ENCODE data around the gene SOX8.
"Not testable (repeated sequence)": the region's sequence is repeated elsewhere in the genome, so short reads cannot be mapped to it uniquely, and the experiment has no call there.

Gene SOX8

DNA sequence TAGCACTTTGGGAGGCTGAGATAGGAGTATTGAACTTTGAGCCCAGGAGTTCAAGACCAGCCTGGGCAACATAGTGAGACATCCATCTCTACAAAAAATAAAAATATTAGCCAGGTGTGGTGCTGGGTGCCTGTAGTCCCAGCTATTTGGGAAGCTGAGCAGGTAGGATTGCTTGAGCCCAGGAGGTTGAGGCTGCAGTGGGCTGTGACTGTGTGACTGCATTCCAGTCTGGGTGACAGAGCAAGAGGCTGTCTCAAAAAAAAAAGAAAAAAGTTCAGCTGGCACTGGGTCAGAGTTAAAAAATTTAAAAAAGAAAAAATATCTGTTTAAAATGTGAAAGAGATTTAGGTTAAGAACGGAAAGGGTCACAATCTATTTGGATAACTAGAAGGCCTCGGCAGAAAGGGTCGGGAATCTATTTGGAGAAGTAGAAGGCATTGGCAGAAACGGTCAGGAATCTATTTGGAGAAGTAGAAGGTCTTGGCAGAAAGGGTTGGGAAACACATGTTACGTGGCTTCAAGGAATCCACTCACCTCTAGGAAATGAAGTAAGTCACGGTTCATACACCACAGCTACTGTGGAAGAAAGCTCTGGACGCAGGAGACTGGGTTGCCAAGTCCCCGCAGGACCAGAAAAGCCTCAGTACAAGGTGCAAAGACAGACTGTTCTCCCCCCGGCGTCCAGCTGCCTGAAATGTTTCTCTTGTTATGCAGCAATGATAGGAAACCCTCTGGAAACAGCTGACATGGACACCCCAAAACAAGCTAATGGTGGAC, 36.1 kb upstream of the SOX8 start:
- Histone ChIP-seq H3K36me3 (ENCODE audit: insufficient read depth, low read length) (peaks cover 3% of the 10 kb centered on the region), H3K4me3 (ENCODE audit: low read length) (no peak overlapping the region), H2AFZ (ENCODE audit: low read depth, low read length) (no peak overlapping the region)

DNA sequence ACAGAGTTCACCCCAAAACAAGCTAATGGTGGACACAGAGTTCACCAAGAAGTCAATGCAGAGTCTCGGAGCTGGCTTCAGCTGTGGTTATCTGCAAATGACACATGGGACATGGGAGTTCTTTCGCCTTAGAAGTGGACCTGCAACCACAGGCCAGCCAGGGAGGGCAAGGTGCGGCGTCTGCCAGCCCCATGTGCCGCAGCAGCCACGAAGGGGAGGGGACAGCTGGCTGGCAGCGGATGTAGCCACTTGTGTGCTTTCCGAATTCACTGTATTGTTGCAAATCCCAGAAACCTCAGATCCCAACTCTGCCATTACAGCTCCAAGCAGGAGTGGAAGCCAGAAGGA, 35.5 kb upstream of the SOX8 start:
- no peak overlapping the region for H3K4me3 ChIP-seq (ENCODE audit: low read length)

More for the DNA sequence above, 36.1 kb upstream of the SOX8 start:
- no peaks in the 10 kb centered on the region for H3K27me3 ChIP-seq (ENCODE audit: insufficient read depth, low read length)
- H3K9me3 ChIP-seq (ENCODE audit: low read length): peaks cover 28% of the 10 kb centered on the region
- no peaks in the 10 kb centered on the region for H3K4me1 ChIP-seq (ENCODE audit: insufficient read depth, low read length)

DNA sequence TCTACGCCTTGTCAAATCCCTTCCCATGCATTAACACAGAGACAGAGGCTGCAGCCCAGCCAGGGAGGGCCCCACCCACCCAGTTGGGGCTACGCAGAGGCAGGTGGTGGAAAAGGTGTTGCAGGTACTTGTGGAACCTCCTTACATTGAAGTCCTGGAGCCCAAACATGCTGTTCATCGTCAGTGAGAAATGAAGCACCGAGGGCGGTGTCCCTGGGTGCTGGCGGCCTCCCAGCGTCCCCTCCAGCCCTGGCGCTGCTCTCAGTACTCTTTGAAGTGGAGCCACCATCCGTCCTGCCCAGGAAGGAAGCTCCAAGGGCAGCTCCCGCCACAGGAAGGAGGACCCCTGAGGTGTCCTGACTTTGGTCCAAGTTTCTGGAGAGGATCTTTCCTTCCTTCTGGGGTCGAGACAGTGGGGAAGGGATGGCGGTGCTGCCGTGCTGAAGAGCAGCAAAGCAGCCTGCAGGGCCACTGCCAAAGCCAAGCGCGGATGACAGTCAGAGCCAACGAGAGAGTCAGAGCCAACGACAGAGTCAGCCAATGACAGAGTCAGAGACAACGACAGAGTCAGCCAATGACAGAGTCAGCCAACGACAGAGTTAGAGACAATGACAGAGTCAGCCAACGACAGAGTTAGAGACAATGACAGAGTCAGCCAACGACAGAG, 34.2 kb upstream of the SOX8 start:
- peaks cover 20% of the 10 kb centered on the region for H3K9me3 ChIP-seq (ENCODE audit: low read length)
- H2AFZ ChIP-seq (ENCODE audit: low read depth, low read length): no peak overlapping the region
- H3K4me1 ChIP-seq (ENCODE audit: insufficient read depth, low read length): no peaks in the 10 kb centered on the region
- no peaks in the 10 kb centered on the region for H3K27me3 ChIP-seq (ENCODE audit: insufficient read depth, low read length)
- H3K4me3 ChIP-seq (ENCODE audit: low read length): no peak overlapping the region
- peaks cover 3% of the 10 kb centered on the region for H3K36me3 ChIP-seq (ENCODE audit: insufficient read depth, low read length)

More for the DNA sequence above, 35.5 kb upstream of the SOX8 start:
- peaks cover 26% of the 10 kb centered on the region for H3K9me3 ChIP-seq (ENCODE audit: low read length)
- H3K4me1 ChIP-seq (ENCODE audit: insufficient read depth, low read length): no peaks in the 10 kb centered on the region
- H2AFZ ChIP-seq (ENCODE audit: low read depth, low read length): no peak overlapping the region
- no peaks in the 10 kb centered on the region for H3K27me3 ChIP-seq (ENCODE audit: insufficient read depth, low read length)
- peaks cover 3% of the 10 kb centered on the region for H3K36me3 ChIP-seq (ENCODE audit: insufficient read depth, low read length)

DNA sequence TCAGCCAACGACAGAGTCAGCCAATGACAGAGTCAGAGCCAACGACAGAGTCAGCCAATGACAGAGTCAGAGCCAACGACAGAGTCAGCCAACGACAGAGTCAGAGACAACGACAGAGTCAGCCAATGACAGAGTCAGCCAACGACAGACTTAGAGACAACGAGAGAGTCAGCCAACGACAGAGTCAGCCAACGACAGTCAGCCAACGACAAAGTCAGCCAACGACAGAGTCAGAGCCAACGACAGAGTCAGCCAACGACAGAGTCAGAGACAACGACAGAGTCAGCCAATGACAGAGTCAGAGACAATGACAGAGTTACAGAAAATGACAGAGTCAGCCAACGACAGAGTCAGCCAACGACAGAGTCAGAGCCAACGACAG, 33.7 kb upstream of the SOX8 start:
- H2AFZ ChIP-seq (ENCODE audit: low read depth, low read length); H3K36me3 ChIP-seq (ENCODE audit: insufficient read depth, low read length); H3K4me1 ChIP-seq (ENCODE audit: insufficient read depth, low read length); H3K4me3 ChIP-seq (ENCODE audit: low read length); H3K27me3 ChIP-seq (ENCODE audit: insufficient read depth, low read length): not testable (repeated sequence)
- H3K9me3 ChIP-seq (ENCODE audit: low read length): peaks cover 17% of the 10 kb centered on the region

DNA sequence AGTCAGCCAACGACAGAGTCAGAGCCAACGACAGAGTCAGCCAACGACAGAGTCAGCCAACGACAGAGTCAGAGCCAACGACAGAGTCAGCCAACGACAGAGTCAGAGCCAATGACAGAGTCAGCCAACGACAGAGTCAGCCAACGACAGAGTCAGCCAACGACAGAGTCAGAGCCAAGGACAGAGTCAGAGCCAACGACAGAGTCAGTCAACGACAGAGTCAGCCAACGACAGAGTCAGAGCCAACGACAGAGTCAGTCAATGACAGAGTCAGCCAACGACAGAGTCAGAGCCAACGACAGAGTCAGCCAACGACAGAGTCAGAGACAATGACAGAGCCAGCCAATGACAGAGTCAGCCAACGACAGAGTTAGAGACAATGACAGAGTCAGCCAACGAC, 32.8 kb upstream of the SOX8 start:
- not testable (repeated sequence) for H3K27me3 ChIP-seq (ENCODE audit: insufficient read depth, low read length); H3K4me1 ChIP-seq (ENCODE audit: insufficient read depth, low read length); H3K4me3 ChIP-seq (ENCODE audit: low read length); H2AFZ ChIP-seq (ENCODE audit: low read depth, low read length); H3K36me3 ChIP-seq (ENCODE audit: insufficient read depth, low read length)
- H3K9me3 ChIP-seq (ENCODE audit: low read length): peaks cover 16% of the 10 kb centered on the region

DNA sequence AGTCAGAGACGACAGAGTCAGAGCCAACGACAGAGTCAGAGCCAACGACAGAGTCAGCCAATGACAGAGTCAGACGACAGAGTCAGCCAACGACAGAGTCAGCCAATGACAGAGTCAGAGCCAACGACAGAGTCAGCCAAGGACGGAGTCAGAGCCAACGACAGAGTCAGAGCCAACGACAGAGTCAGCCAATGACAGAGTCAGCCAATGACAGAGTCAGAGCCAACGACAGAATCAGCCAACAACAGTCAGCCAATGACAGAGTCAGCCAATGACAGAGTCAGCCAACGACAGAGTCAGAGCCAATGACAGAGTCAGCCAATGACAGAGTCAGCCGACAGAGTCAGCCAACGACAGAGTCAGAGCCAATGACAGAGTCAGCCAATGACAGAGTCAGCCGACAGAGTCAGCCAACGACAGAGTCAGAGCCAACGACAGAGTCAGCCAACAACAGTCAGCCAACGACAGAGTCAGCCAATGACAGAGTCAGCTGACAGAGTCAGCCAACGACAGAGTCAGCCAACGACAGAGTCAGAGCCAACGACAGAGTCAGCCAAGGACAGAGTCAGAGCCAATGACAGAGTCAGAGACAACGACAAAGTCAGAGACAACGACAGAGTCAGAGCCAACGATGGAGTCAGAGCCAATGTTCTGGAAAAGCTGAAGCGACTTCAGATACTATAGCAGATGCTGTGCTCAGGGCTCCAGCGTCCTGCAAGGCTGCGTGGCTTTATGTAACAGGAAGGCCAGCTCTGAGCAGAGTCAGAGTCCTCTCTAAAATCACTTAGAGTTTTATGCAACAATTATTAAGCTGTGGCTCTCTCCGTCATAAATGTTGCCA, 30.6 kb upstream of the SOX8 start:
- not testable (repeated sequence) for H2AFZ ChIP-seq (ENCODE audit: low read depth, low read length); H3K9me3 ChIP-seq (ENCODE audit: low read length); H3K4me1 ChIP-seq (ENCODE audit: insufficient read depth, low read length); H3K4me3 ChIP-seq (ENCODE audit: low read length); H3K27me3 ChIP-seq (ENCODE audit: insufficient read depth, low read length); H3K36me3 ChIP-seq (ENCODE audit: insufficient read depth, low read length)

DNA sequence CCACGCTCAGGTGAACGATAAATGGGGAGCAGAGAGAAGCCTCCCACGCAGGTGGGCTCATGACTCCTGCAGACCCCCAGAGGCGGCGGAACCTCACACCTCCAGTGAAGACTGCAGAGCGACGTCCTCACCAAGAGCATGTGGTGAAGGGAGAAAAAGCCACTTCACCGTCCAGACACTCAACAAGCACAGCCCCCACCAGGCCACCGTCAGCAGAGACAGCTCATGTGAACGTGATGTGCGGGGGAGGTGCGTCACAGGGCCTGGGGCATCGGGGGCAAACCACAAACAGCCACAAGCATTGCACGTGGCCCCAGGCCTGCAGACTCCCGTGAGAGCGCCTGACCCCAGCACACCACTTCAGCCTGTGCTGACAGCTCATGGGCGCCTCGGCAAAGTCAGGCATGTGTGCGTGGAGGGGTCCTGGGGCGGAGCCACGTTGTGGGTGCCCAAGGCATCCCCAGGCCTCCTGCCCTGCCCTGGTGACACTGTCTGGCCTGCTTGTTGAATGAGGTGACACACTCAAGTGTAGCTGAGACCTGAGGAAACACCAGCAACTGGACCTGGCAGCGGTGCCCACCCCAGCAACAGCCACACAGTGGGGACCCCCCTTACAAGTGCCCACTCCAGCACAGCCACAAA, 29.8 kb upstream of the SOX8 start:
- Histone ChIP-seq H2AFZ (ENCODE audit: low read depth, low read length) (no peak overlapping the region), H3K4me3 (ENCODE audit: low read length) (no peak overlapping the region), H3K4me1 (ENCODE audit: insufficient read depth, low read length) (no peaks in the 10 kb centered on the region), H3K27me3 (ENCODE audit: insufficient read depth, low read length) (no peaks in the 10 kb centered on the region), H3K9me3 (ENCODE audit: low read length) (no peaks in the 10 kb centered on the region), H3K36me3 (ENCODE audit: insufficient read depth, low read length) (no peaks in the 10 kb centered on the region)

DNA sequence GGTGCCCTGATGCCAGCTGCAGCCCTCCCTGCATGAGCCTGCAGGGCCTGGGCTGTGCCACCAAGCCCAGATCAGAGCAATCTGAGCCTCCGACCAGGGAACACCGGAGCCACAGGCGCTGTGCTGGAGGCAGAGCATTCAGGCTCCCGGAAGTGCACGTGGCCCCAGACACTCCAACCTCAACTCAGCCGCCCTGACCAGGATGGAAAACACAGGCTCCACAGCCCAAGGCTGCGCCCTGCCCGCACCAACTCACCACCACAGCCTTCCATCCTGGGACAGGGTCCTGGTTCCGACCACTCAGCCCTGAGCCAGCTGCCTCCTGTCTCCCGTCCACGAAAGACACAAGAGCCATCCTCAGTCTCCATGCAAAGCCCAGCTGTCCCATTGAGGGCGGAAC, 29.2 kb upstream of the SOX8 start:
- no peaks in the 10 kb centered on the region for H3K4me1 ChIP-seq (ENCODE audit: insufficient read depth, low read length)
- H3K4me3 ChIP-seq (ENCODE audit: low read length): no peak overlapping the region
- no peak overlapping the region for H2AFZ ChIP-seq (ENCODE audit: low read depth, low read length)
- no peaks in the 10 kb centered on the region for H3K36me3 ChIP-seq (ENCODE audit: insufficient read depth, low read length)
- H3K27me3 ChIP-seq (ENCODE audit: insufficient read depth, low read length): no peaks in the 10 kb centered on the region
- no peaks in the 10 kb centered on the region for H3K9me3 ChIP-seq (ENCODE audit: low read length)

DNA sequence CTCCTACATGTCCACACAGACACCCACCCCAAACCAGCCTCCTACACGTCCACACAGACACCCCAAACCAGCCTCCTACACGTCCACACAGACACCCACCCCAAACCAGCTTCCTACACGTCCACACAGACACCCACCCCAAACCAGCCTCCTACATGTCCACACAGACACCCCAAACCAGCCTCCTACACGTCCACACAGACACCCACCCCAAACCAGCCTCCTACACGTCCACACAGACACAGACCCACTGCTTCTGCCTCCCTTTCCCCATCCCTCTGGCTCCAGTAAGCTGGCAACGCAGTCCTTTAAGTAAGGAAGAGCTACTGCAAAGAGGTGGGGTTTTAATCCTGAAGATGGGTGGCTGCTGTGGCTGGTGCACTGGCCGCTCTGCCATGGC, 27.8 kb upstream of the SOX8 start:
- H3K4me3 ChIP-seq (ENCODE audit: low read length); H3K27me3 ChIP-seq (ENCODE audit: insufficient read depth, low read length); H3K9me3 ChIP-seq (ENCODE audit: low read length); H3K4me1 ChIP-seq (ENCODE audit: insufficient read depth, low read length); H3K36me3 ChIP-seq (ENCODE audit: insufficient read depth, low read length); H2AFZ ChIP-seq (ENCODE audit: low read depth, low read length): not testable (repeated sequence)

DNA sequence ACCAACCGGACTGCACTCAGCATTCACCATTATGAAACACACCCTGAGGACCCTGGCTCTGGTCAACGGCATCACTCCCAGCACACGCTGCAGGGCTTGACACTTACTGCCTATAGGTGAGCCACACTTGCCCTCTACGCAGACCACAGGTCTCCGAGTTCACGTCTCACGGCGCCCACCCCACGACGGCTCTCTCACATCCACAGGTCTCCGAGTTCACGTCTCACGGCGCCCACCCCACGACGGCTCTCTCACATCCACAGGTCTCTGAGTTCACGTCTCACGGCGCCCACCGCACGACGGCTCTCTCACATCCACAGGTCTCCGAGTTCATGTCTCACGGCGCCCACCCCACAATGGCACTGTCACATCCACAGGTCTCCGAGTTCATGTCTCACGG, 25.8 kb upstream of the SOX8 start:
- not testable (repeated sequence) for H2AFZ ChIP-seq (ENCODE audit: low read depth, low read length); H3K36me3 ChIP-seq (ENCODE audit: insufficient read depth, low read length); H3K4me3 ChIP-seq (ENCODE audit: low read length); H3K9me3 ChIP-seq (ENCODE audit: low read length); H3K27me3 ChIP-seq (ENCODE audit: insufficient read depth, low read length); H3K4me1 ChIP-seq (ENCODE audit: insufficient read depth, low read length)

DNA sequence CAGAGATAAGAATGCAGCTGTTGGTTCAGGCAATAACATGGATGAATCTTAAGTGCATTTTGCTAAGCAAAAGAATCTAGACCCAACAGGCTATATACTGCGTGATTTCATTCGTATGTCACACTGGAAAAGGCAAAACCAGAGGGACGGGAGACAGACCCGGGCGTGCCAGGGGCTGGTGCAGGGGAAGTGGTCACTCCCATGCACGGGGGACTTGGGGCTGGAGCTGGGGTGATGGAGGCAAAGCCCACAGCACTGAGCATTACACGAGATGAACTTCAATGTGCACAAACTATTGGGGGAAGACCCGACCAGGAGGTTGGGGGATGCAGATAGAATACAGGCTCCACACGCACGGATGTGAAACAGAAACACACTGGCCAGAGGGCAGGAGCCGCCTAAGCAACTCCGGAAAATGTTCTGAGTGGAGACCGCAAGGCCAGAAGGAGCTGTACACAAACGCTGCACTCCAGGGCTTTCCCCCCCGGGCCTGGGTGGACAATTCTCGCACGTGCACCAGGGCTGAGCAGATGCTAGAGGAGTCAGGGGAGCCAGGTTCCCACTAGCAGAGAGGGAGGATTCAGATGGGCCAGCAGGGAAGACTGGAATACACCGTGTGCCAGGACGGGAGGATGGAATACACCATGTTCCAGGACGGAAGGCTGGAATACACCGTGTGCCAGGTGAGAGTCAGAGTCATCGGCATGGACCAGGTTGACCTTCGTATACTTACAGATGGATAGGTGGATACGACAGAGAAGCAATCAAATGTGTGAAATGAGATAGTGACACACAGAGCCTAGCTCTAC, 22.1 kb upstream of the SOX8 start:
- H3K27me3 ChIP-seq (ENCODE audit: insufficient read depth, low read length): no peaks in the 10 kb centered on the region
- H3K4me3 ChIP-seq (ENCODE audit: low read length): no peak overlapping the region
- no peaks in the 10 kb centered on the region for H3K36me3 ChIP-seq (ENCODE audit: insufficient read depth, low read length)
- peaks cover 5% of the 10 kb centered on the region for H3K9me3 ChIP-seq (ENCODE audit: low read length)
- no peaks in the 10 kb centered on the region for H3K4me1 ChIP-seq (ENCODE audit: insufficient read depth, low read length)
- no peak overlapping the region for H2AFZ ChIP-seq (ENCODE audit: low read depth, low read length)

DNA sequence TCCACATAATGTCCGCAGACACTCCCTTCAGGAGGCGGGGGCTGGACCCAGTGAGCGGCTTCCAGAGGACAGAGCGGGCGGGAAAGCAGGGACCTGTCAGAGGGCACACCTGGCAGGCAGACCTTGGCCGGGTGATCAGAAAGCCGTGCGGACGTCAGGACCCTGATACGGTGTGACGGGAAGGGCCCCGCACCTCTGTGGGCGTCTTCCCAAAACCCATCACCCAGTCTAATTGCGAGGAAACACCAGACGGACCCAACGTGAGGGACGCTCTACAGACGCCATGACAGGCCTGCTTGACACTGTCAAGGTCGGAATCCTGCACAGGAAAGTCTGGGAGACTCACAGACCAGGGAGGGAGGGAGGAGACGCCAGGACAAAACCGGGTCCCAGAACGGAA, 19.2 kb upstream of the SOX8 start:
- no peaks in the 10 kb centered on the region for H3K36me3 ChIP-seq (ENCODE audit: insufficient read depth, low read length)
- H3K27me3 ChIP-seq (ENCODE audit: insufficient read depth, low read length): no peaks in the 10 kb centered on the region
- no peak overlapping the region for H2AFZ ChIP-seq (ENCODE audit: low read depth, low read length)
- no peaks in the 10 kb centered on the region for H3K4me1 ChIP-seq (ENCODE audit: insufficient read depth, low read length)
- peaks cover 22% of the 10 kb centered on the region for H3K9me3 ChIP-seq (ENCODE audit: low read length)
- H3K4me3 ChIP-seq (ENCODE audit: low read length): no peak overlapping the region

Data from neuron (in vitro differentiated cells).